CD4-positive, alpha-beta T cell treated with Interferon gamma for 1 hour (primary cell): ENCODE measurements around the gene AMACR.
A peak's percentile ranks its signal among the peaks of the same experiment; 100 is the strongest.

Experiments used
- DNase-seq: peaks from one replicate; pipeline ENCODE4 v3.0.0-alpha.2; 2020

AMACR gene

GRCh38 chr5:34005211-34005610 lies 2.6 kb downstream of the AMACR start:
- DNase-seq = no peak

- no peak for DNase-seq
Measured at GRCh38 chr5:34003941-34004340, 3.9 kb downstream of the AMACR start.

GRCh38 chr5:34002629-34003328 lies 5.1 kb downstream of the AMACR start:
- no peak for DNase-seq

GRCh38 chr5:34001241-34001841 lies 6.5 kb downstream of the AMACR start:
- no peak for DNase-seq

- no peak for DNase-seq
Measured at GRCh38 chr5:33999978-34000377, 7.9 kb downstream of the AMACR start.

- DNase-seq = peak; percentile 1
Measured at GRCh38 chr5:33997331-33997983, 10.4 kb downstream of the AMACR start.

- no peak for DNase-seq
Measured at GRCh38 chr5:33995865-33996264, 12.0 kb downstream of the AMACR start.

GRCh38 chr5:33994845-33995244 lies 13.0 kb downstream of the AMACR start:
- DNase-seq = no peak

GRCh38 chr5:33992864-33993263 lies 15.0 kb downstream of the AMACR start:
- DNase-seq = no peak

- no peak for DNase-seq
Measured at GRCh38 chr5:33985447-33985846, 22.4 kb downstream of the AMACR start.

- DNase-seq = no peak
Measured at GRCh38 chr5:33984671-33985124, 23.2 kb downstream of the AMACR start, which contains the start of gene SLC45A2. Gene SLC45A2 (minus strand): TSS chr5:33984693. CDS start chr5:33984583, 110 bp downstream.

GRCh38 chr5:33984178-33984577 lies 23.7 kb downstream of the AMACR start:
- no peak for DNase-seq

GRCh38 chr5:33981408-33982162 lies 26.3 kb downstream of the AMACR start:
- no peak for DNase-seq

- DNase-seq = no peak
Measured at GRCh38 chr5:33980030-33980429, 27.8 kb downstream of the AMACR start.

GRCh38 chr5:33978306-33978705 lies 29.5 kb downstream of the AMACR start:
- no peak for DNase-seq

- no peak for DNase-seq
Measured at GRCh38 chr5:33976307-33976706, 31.5 kb downstream of the AMACR start.

- no peak for DNase-seq
Measured at GRCh38 chr5:33975852-33976251, 32.0 kb downstream of the AMACR start.

GRCh38 chr5:33973271-33973670 lies 34.6 kb downstream of the AMACR start:
- no peak for DNase-seq

GRCh38 chr5:33969572-33970452 lies 38.0 kb downstream of the AMACR start:
- no peak for DNase-seq

GRCh38 chr5:33968211-33969005 lies 39.4 kb downstream of the AMACR start:
- no peak for DNase-seq

GRCh38 chr5:33966805-33967204 lies 41.0 kb downstream of the AMACR start:
- no peak for DNase-seq
